Testis (tissue), 2 donors: ENCODE data around the gene TFCP2L1.

Source experiments
- CTCF ChIP-seq, 3 experiments: fragments of 450-650 bp in 2 of 3; fragments of 200-600 bp in 1 of 3; sonication (generic) in 1 of 3; IDR thresholded peaks; one replicate each; pipeline ENCODE4 v1.5.1; 2016 to 2019; ENCODE audit warnings: antibody characterized with exemption in 3 of 3, mild to moderate bottlenecking in 2 of 3, moderate library complexity in 1 of 3
- POLR2A ChIP-seq: fragments of 450-650 bp; IDR thresholded peaks from one replicate; pipeline ENCODE4 v1.6.1; 2017; ENCODE audit warnings: antibody characterized with exemption, mild to moderate bottlenecking, moderate library complexity

GRCh38 chr2:121319941-121320340 is 34.9 kb upstream of the TFCP2L1 start:
- no peak for TF ChIP-seq CTCF (IDR thresholded peaks at IDR 0.05)
- TF ChIP-seq POLR2A: no peak
